Activated T-cell treated with anti-CD3 and anti-CD28 coated beads, Interleukin-2, amount 50 U/mL, for 48 hours (primary cell): ENCODE measurements around the gene PALM3.

ENCODE experiments used
- DNase-seq, 2 experiments: peaks; one replicate each; pipeline ENCODE4 v3.0.0-alpha.2; 2020

Gene PALM3

DNA sequence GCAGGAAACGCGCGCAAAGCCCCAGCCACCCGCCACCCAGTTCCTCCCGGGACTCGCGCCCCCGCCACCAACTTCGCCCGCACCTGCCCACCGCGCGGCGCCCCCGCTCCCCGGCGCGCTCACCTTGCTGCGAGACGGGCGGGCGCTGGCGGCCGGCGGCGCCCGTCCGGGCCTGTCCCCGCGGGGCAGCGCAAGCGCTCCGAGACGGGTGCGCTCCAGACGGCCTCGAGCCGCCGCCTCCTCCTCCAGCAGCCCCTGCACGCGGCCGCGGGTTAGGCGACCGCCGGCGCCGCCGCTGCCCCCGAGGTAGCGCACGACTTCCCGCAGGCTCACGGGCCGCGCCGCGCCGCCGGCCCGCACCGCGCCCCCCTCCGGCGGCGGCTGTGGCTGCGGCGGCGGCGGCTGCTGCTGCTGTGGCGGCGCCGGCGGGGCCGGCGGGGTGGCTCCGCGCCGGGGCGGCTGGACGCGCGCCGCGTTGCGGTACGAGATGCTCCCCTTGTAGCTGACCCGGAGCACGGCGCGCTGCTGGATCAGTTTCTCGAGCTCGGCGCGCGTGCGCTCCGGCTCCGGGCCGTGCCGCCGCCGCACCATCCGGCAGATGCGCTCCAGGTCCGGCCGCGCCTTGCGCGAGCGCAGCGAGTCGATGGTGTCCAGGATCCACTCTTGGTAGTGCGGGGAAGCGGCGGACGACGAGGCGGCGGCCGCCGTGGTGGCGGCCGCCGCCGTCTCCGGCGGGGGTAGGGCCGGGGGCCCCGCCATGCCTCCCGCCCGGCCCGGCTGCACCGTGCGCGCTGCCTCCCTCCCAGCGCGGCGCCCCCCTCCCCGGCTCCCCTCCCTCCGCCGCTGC is 28.0 kb upstream of the PALM3 start:
- DNase-seq = peak; percentile 69 to 73

DNA sequence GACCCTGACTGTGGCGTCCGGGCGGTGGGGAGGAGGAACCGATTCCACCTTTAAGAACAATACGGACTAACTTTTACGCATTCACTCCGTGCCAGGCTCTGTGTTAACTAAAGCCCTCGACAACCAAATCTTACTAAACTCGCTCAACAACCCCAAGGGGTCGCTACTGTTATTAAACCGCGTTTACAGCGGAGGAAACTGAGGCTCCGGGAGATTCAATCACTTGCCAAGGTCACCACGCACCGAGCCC is 27.5 kb upstream of the PALM3 start:
- no peak for DNase-seq

DNA sequence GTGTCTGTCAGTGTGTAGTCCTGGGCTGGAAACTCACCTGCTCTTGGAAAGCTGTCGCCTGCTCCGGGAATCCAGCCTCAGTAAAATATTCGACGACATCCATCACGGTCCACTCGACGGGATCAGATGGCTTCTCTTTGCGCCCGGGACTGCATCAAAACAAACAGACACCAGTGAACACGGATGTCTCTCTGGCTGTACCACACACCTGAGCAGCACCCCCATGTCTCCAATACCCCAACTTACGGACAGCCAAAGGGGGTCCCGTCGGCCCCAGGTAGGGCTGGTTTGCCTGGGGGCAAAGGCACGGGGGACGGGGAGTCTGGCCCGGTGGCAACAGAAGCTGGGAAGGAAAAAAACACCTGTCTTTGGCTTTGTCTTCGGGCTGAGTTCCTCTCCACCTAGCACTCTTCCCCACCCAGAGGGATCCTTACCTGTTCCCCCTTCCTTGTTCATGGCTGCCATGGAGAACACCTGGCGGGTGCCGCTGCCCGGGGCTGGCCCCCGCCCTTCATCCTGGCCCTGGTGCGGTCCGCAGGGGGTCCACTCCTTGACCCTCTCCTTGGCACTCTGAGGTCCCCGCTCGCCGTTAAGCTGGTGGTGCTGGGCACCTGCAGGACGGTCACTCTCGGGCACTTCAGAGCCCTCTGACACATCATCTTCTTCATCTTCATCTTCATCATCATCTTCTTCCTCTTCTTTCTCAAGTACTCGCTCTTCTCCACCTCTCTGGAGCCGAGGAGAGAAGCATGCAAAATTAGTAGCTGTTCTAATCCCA is 26.9 kb upstream of the PALM3 start:
- no peak for DNase-seq

DNA sequence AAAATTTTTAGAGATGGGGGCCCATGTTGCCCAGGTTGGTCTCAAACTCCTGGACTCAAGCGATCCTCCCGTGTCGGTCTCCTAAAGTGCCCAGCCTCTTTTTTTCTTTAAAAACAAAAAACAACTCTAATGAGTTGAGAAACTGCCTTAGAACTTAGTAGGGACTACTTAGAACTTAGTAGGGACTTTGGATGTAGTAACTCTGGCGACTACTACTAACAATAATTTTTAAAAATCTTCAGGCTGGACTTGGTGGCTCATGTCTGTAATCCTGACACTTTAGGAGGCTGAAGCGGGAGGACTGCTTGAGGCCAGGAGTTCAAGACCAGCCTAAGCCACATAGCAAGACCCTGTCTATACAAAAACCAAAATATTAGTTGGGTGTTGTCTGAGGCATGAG is 24.2 kb upstream of the PALM3 start:
- no peak for DNase-seq

DNA sequence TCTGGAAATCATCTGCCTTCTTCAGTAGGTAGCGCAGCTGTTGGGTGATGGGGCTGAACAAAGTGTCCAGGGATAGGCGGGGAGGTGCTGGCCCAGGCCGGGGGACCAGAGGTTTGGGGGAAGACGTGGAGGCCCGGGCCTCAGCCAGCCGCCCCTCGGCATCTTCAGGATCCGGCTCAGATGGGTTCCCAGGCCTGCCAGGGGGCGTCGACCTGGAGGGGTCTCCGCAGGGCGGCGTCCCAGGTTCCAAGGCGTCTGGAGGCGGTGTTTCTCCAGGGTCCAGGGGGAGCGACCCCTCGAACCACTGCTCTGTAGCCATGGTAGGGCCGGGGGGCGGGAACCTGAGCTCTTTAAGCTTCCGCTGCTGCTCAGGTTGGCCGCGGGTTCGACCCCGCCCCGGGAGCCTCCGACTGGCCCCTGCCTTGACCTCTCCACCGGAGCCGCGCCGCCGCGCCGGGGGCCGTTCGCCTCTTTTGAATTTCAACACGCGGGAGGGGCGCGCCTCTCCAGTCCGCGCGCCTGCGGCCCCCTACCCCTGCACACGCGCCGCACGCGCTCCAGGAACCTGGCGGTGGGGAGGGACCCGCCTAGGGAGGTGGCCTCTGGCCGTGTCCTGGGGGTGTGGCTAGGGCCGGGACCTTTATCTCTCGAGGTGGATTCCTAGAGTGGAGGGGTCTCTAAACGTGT is 23.6 kb upstream of the PALM3 start, which contains the start of gene C19orf67:
Gene C19orf67 (minus strand): TSS at position 475 of the 687 bp plus-strand sequence. CDS start 156 bp downstream, at position 319.
- DNase-seq = no peak

DNA sequence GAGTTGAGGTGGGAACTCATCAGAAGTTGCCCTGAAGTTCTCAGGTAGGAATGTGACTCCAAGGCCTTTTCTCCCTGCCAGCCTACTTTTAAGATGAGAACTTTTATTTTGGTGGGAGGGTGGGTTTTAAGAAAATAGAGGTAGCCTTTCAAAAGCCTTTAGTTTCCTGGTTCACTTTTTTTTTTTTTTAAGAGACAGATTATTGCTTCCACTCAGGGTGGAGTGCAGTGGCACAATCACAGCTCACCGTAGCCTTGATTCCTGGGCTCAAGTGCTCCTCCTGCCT is 20.7 kb upstream of the PALM3 start:
- DNase-seq = no peak

DNA sequence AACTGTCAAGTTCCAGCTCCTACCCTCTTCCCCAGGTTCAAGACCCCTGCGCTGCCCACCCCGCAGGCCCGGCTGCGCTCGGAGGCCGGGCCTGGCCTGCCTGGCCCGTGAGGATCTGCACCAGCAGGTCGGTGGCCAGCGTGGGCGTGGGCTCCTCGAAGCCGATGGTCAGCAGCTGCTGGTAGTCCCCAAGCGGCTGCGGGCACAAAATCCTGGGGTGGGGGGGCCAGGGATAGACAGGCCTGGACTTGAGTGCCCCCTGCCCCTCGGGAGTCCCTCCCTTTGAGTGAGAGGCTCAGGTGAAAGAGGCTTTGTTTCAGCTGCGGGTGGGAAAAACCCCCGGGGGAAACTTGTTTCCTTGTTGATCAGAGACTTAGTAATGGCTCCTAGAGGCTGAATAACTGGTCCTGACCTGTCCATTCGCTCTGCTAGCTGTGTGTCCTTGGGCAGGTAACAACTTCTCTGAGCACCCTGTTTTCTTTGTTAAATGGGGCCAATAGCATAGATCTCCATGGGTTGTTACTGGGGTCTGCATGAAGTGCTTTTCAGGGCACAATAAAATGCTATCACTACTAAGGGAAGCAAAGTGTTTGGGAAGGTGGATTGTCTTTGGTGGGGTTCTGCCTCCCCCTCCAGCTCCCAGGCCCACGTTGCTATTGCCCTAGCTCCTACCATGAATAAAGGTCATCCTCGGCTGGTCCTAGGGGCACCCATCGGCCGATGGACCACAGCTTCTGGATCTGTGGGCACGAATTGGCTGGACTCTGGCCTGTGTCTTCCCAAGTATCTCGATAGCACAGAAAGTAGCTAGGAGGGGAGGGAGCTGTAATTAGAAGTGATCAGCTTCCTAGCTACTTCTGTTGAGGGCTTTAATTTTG is 20.2 kb upstream of the PALM3 start:
- DNase-seq = peak; percentile 38 to 50

DNA sequence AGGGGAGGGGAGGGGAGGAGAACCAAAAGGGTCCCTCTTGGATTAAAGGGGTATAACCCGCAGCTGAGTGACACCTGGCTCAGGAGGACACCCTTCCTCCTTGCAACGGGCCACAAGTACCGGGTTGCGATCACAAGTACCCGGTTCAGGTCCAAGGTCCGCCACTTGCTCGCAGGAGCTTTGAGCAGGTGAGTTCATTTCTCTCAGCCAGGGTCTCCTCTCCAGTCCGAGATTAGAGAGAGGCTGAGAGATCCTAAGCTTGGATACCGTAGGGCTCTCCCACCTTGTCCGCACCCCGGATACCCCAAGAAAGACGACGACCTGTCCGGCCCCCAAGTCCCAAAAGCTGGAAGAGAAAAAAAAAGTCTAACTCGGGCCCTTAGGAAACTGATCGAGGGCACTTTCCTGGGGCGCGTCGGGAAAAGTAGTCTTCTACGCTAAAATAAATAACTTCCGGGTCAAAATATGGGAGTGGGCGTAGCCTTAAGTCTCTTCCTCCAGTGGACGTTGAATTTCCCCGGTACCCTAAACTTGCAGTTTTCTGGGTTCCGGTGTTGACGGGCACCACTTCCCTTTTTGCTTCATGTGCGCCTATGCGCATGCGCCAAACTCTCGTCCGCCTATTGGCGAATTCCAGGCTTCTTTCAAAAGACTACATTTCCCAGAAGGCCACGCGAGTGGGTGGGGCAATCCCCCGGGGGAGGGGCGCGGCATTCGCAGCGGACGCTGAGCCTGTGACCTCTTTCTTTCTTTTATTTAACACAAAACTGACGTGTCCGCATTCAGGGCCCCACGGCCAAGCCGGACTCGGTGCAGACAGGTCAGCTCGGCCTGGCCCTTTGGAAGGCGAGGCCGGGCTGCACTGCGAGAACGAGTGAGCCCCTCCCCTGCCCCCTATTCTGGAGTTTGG is 19.3 kb upstream of the PALM3 start:
- DNase-seq = peak; percentile 99

DNA sequence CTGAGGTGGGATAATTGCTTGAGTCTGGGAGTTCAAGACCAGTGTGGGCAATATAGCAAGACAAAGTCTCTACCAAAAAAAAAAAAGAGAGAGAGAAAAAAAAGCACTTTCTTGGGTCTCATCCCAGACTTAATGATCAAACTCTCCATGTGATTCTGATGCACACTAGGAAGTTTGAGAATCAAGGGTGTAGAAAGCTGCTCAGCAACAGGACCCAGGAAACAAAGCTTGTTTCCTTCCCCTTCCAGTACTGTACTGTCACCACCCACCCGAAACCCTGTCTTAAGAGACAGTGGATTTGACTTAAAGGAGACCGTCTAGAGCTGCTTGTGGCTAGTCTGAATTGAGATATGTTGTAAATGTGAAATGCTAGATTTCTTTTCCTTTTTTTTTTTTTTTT is 16.5 kb upstream of the PALM3 start:
- no peak for DNase-seq

DNA sequence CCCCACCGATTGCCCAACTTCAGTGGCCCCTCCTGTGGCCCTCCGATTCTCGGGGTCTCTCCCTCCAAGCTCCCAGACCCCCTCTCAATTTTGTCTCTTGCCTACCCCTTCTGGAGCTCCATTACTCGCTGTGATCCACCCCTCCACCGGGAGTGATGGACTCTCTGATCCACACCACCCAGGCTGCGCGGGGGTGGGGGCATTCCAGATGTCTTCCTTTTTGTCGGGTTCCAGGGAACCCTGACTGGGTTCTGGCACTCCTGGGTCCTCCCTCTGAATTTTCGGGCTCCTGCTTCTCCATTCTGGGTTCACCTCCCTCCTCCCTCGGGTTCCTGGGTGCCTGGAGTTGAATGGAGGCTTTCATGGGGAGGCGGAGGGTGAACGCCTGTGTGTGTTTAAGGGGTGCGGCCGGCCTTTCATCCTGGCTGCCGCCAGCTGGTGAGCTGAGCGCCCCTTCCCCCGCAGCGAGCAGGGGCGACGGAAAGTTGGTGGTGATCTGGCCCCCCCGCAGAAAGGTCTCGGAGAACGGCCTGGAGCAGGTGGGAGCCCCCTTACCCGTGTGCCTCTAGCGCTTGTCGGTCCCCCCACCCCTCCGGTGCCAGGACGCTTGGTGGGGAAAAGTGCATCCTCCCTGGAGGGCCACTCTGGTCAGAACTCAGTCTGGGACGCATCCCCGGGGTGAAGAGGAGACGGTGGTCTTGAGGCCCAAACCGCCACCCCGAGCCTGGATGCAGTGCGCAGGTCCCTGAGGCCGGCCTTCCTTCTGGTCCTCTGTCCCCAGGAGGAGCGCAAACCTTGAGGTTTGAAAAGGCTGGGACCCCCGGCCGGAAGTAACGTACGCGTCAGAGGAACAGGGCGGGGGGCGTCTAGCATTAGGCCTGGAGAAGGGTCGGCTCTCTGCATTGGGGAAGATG is 12.3 kb upstream of the PALM3 start:
- peak; percentile 74 for DNase-seq

DNA sequence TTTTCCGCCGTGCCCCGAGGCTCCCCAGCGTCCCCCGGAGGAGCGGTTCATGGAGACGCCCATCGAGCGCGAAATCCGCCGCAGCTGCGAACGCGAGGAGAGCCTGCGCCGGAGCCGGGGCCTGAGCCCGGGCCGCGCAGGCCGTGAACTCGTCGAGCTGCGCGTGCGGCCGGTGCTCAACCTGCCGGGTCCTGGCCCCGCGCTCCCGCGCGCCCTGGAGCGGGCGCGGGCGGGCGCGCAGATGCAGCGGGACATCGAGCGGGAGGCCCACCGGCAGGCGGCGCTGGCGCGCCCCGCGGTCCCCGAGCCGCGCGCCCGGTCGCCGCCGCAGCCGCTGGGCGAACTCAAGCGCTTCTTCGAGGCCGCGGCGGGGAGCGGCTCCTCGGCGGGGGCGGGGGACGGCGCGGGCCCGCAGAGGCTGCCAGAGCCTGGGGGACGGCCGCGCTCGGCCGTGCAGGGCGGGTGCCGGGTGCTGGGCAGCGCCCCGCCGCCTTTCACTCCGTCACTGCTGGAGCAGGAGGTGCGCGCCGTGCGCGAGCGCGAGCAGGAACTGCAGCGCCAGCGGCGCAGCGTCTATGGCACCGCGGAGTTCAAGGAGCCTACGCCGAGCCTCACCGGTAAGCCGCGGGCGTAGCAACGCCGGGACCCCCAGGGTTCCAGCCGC is 11.5 kb upstream of the PALM3 start:
- DNase-seq = peak; percentile 82 to 88

DNA sequence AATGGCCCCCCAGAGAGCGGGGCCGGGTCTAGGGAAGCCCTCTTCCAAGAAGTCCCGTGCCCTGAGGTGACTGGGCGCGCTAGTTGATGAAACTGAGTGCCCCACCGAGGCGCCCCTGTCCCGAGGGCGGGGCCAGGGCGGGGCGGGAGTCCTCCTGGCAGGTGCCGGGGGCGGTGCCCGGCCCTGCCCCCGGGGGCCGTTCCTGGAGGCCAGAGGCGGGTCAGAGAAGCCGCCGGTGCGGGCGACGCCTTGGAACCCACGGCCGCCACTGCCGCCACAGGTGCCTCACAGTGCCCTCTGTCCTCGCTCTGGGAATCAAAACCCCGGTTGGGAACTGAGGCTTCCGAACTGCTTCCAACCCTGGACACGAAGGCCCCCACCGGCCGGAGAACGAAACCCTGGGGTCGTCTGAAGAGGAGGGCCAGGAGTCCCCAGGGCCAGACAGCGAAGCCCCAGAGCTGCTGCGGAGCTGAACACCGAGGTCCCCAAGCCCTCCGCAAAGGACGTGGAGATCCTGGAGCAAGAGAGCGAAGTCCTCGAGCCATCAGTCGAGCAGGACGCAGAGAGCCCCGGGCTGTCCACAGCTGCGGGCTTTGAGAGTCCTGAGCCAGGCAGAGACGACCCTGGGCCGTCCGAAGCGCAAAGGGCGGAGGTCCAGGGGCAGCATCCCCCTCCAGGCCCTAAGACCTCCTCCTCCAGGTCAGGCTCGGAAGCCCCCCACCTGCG is 10.8 kb upstream of the PALM3 start, which contains the start of gene MISP3:
Gene MISP3 (plus strand): TSS at position 252 of the 726 bp plus-strand sequence. CDS start 524 bp downstream, outside the sequence.
- DNase-seq = peak; percentile 66 to 73

DNA sequence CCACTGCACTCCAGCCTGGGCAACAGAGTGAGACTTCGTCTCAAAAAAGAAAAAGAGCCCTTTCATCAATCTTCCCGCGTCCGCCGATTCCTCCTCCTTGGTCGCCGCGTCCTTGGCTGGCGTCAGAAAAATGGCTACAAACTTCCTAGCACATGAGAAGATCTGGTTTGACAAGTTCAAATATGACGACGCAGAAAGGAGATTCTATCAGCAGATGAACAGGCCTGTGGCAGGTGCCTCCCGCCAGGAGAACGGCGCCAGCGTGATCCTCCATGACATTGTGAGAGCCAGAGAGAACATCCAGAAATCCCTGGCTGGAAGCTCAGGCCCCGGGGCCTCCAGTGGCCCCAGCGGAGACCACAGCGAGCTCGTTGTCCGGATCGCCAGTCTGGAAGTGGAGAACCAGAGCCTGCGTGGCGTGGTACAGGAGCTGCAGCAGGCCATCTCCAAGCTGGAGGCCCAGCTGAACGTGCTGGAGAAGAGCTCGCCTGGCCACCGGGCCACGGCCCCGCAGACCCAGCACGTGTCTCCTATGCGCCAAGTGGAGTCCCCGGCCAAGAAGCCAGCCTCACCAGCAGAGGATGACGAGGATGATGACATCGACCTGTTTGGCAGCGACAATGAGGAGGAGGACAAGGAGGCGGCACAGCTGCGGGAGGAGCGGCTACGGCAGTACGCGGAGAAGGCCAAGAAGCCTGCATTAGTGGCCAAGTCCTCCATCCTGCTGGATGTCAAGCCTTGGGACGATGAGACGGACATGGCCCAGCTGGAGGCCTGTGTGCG is 8.6 kb upstream of the PALM3 start:
- no peak for DNase-seq

DNA sequence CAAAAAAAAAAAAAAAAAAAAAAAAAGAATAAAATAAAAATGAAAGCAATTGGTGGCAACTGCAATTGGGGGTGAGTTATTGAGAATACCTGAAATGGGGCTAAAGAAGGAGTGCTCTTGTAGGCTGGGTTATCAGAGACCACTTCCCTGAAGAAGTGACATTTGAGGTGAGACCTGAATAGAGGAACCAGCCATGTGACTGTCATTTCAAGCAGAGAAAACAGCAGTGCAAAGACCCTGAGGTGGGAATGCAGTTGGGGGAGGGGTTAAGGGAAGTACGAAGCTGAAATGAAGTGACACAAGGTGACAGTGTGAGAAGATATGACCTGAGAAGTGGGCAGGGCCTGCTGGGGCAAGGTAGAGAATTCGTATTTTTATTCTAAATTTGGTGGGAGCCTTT is 4.3 kb upstream of the PALM3 start:
- no peak for DNase-seq

DNA sequence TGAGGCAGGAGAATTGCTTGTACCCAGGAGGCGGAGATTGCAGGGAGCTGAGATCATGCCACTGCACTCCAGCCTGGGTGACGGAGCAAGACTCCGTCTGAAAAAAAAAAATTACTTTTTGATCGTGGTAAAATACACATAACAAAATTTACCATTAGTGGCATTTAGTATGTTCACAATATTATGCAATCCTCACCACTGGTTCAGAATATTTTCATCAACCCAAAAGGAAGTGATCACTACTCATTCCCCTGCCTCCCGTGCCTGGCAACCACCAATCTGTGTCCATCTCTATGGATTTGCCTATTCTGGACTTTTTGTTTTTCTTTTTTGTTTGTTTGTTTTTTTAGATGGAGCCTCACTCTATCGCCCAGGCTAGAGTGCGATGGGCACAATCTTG is 1.2 kb upstream of the PALM3 start:
- DNase-seq = no peak

DNA sequence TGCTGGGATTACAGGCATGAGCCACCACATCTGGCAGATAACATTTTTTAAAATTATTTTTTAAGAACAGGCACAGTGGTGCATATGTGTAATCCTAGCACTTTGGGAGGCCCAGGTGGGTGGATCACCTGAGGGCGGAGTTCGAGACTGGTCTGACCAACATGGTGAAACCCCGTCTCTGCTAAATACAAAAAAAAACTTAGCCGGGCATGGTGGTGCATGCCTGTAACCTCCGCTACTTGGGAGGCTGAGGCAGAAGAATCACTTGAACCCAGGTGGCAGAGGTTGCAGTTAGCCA is 631 bp upstream of the PALM3 start:
- DNase-seq = no peak

DNA sequence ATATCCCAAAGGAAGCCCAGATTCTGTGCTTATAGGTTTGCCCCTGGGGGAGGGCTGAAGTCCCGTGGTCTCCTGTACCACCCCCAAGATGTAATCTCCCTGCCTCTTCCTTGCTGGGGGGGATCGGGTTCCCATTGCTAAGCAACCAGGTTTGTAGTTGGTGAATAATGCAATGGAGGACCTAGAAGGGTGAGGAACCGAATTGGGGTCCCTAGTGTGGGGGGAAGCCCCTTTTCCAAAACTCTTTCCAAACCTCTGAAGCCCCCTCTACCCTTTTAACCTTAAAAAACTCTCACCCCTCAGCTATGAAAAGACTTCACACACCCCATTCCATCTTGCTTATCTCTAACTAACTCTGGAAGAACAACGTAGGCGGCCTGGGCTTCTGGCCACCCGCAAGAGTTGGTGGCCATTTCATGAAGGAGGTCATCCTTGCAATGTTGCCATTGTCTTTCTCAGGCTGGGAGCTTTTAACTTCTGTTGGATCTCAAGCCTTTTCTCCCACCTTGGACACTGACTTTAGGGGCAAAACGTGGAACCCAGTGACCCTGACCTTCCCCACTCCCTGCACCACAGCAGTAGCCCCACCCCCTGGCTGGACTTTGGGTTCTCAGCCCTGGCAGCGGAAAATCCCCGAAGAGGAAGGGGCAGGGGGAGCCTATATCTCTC is 661 bp downstream of the PALM3 start:
- DNase-seq = no peak

DNA sequence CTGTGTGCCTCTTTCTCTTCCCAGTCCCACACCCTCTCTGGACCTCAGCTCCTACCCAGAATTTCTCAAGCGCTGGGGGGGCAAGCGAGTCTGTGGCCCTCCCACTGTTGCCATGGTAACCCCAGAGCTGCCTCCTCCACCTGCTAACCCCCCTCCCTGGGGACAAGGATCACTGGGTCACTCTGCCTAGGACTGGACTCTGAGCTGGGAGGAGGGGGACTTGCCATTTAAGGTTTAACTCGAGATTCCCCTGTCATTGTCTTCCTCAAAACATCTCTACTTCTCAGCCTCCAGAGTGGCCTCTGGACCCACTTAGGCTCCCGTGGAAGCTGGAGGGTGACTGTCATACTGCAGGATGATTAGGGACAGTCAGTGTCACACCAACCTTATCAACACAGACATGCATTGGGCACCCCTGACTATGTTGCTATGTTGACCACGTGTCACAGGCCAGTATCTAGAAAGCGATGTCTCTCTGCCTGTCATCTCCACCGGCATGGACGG is 2.2 kb downstream of the PALM3 start:
- DNase-seq = no peak
